ENCODE data around the gene TMA7B. TPM values are rescaled to one million over a fixed set of nuclear protein-coding genes. Genes with fewer than 3 reads are reported as not detected.
A peak's percentile ranks its signal among the peaks of the same experiment; 100 is the strongest.

Gene TMA7B
- total and polyA plus RNA-seq, 2 of the 4 experiments (the other 2 are of a cell fraction) = not detected

- ChIA-PET POLR2A (ENCODE audit: unreplicated experiment) (no interaction called here), CTCF (interaction anchor here (0.7 kb wide), 1 partner anchor 330 kb away, joined by 4 read pairs; no protein-coding TSS in a partner anchor)
- no peaks in the 10 kb centered on the region for H3K79me1 ChIP-seq (ENCODE audit: low read depth in 1 of 2, low read length in 2 of 2)
- DNase-seq (no peak), ATAC-seq (ENCODE audit: low read depth) (no peak)
- no peaks in the 10 kb centered on the region for H4K20me1 ChIP-seq (ENCODE audit: insufficient read depth, low read length)
- peaks cover 11% of the 10 kb centered on the region for H3K27me3 ChIP-seq (ENCODE audit: control insufficient read depth, insufficient read depth, low read length)
- in situ Hi-C loops (cut with MboI; ENCODE audit: low sequenced_read_pairs) (no loop called here), dilution Hi-C loops (cut with HindIII; ENCODE audit: low sequenced_read_pairs, unreplicated experiment) (no loop called here), intact Hi-C loops (cut with micrococcal nuclease) (no loop called here)
- H2BK20ac ChIP-seq (ENCODE audit: low read depth, low read length) = 0 out of 2 replicates have a peak overlapping the region, but pooled peaks have one; percentile 5
- WGBS, 2 experiments (ENCODE audit: extremely low coverage in 2 of 2, insufficient read length in 1 of 2) = no CpG with 5 or more reads among the region's 2 CpGs
- H4K8ac ChIP-seq (ENCODE audit: low read depth in 2 of 2, low read length in 2 of 2) = no peak overlapping the region
- H3K56ac ChIP-seq (ENCODE audit: extremely low read depth, insufficient read depth, low read length) = no peak overlapping the region
- peak overlapping the region; percentile 27 for H2BK120ac ChIP-seq (ENCODE audit: low read depth, low read length)
- no peak overlapping the region for H3K9ac ChIP-seq (ENCODE audit: low read depth, low read length)
- H3K4me3 ChIP-seq (ENCODE audit: insufficient read depth, low read depth, low read length) = no peak overlapping the region
- H3K4ac ChIP-seq (ENCODE audit: low read depth, low read length) = no peak overlapping the region
- no peak overlapping the region for H2BK5ac ChIP-seq (ENCODE audit: low read depth, low read length, poor library complexity, severe bottlenecking)
- peak overlapping the region; percentile 34; the same call in 1 of the 2 replicates for H3K18ac ChIP-seq (ENCODE audit: low read depth, low read length)
- H3K4me2 ChIP-seq (ENCODE audit: low read depth, low read length) = no peak overlapping the region
- no peak overlapping the region for H3K14ac ChIP-seq (replicated peaks; ENCODE audit: low read depth, low read length)
- BruUV-seq (replicated peaks) = no TSS peak
- H3K27ac ChIP-seq (ENCODE audit: insufficient read depth, low read length) = no peak overlapping the region
- H2AFZ ChIP-seq (replicated peaks; ENCODE audit: low read length, poor library complexity) = no peak overlapping the region
- H3K9me3 ChIP-seq (ENCODE audit: control insufficient read depth, insufficient read depth, low read length) = no peaks in the 10 kb centered on the region
- H3K4me1 ChIP-seq (ENCODE audit: control insufficient read depth, insufficient read depth, low read length) = peaks cover 7% of the 10 kb centered on the region
- no peaks in the 10 kb centered on the region for H3K36me3 ChIP-seq (ENCODE audit: control insufficient read depth, insufficient read depth, low read length)
- H2AK9ac ChIP-seq (replicated peaks; ENCODE audit: low read depth, low read length, poor library complexity) = no peak overlapping the region
- H3K23ac ChIP-seq (ENCODE audit: low read depth, low read length) = no peak overlapping the region
- 0 out of 2 replicates have a peak, but pooled peaks cover 2% of the 10 kb centered on the region for H3K9me1 ChIP-seq (ENCODE audit: insufficient read depth, low read length)
- no peak overlapping the region for H4K5ac ChIP-seq (ENCODE audit: low read depth, low read length)
- no peak for TF ChIP-seq MAZ (IDR thresholded peaks at IDR 0.05; ENCODE audit: borderline replicate concordance, low read depth, low read length)
- TF ChIP-seq ELK1 (IDR thresholded peaks at IDR 0.05; ENCODE audit: borderline replicate concordance, low read depth, low read length) = no peak
- TF ChIP-seq MXI1 (IDR thresholded peaks at IDR 0.05; ENCODE audit: borderline replicate concordance, low read depth, low read length) = no peak
- TF ChIP-seq SMC3 (IDR thresholded peaks at IDR 0.05; ENCODE audit: low read depth, low read length) = no peak
- TF ChIP-seq RAD21 (IDR thresholded peaks at IDR 0.05; ENCODE audit: low read length) = no peak
- TF ChIP-seq CHD1 (IDR thresholded peaks at IDR 0.05; ENCODE audit: low read depth, low read length) = no peak
- TF ChIP-seq FOS (IDR thresholded peaks at IDR 0.05; ENCODE audit: low read depth, low read length) = no peak
- no peak for TF ChIP-seq CEBPB (IDR thresholded peaks at IDR 0.05; ENCODE audit: low read depth, low read length)
- no peak for TF ChIP-seq BHLHE40 (IDR thresholded peaks at IDR 0.05; ENCODE audit: low read depth, low read length)
- no peak for TF ChIP-seq MAFK (IDR thresholded peaks at IDR 0.05; ENCODE audit: low read depth, low read length)
- no peak for TF ChIP-seq USF2 (IDR thresholded peaks at IDR 0.05; ENCODE audit: low read depth, low read length)
- TF ChIP-seq RFX5 (IDR thresholded peaks at IDR 0.05; ENCODE audit: low read depth, low read length) = no peak
- no peak for TF ChIP-seq CTCF (conservative IDR thresholded peaks at IDR 0.05; ENCODE audit: low read depth, low read length)
- no peak for TF ChIP-seq RCOR1 (IDR thresholded peaks at IDR 0.05; ENCODE audit: insufficient replicate concordance, low read length)
- no peak for TF ChIP-seq NFE2L2 (IDR thresholded peaks at IDR 0.05; ENCODE audit: low read depth, low read length)
- TF ChIP-seq POLR2A (IDR thresholded peaks at IDR 0.05; ENCODE audit: low read depth, low read length) = no peak
- H2BK15ac ChIP-seq (ENCODE audit: low read depth, low read length) = peak overlapping the region; percentile 27; the same call in 1 of the 3 replicates
- no peak overlapping the region for H4K91ac ChIP-seq (ENCODE audit: insufficient read depth, low read depth, low read length)
- no peak overlapping the region; the same call in 1 of the 2 replicates for H2AK5ac ChIP-seq (ENCODE audit: low read depth, low read length)
Observed at GRCh38 chr22:39955675-39956074, 4.5 kb upstream of the TMA7B start.
